HCT116 (cell line): ENCODE data around the gene PJA1.

Source experiments
- RAD21 ChIP-seq: IDR thresholded peaks from 2 replicates; pipeline ENCODE4 v1.6.1; 2012; ENCODE audit warnings: low read depth, mild to moderate bottlenecking
- TF ChIP-seq, protein P1 (sequence below), 3 experiments: fragments of 200-600 bp in 1 of 3; sonication (generic) in 1 of 3; IDR thresholded peaks in 2 of 3; conservative IDR thresholded peaks in 1 of 3; 2 replicates each; pipeline ENCODE4 v1.5.1; 2012 to 2017; ENCODE audit warnings: low read depth in 2 of 3, low read length in 2 of 3, antibody characterized with exemption in 1 of 3, borderline replicate concordance in 1 of 3, control low read depth in 1 of 3, mild to moderate bottlenecking in 1 of 3, mixed read lengths in 1 of 3, mixed run types in 1 of 3, moderate library complexity in 1 of 3; ENCODE audit not compliant: insufficient read depth in 1 of 3

DNA sequence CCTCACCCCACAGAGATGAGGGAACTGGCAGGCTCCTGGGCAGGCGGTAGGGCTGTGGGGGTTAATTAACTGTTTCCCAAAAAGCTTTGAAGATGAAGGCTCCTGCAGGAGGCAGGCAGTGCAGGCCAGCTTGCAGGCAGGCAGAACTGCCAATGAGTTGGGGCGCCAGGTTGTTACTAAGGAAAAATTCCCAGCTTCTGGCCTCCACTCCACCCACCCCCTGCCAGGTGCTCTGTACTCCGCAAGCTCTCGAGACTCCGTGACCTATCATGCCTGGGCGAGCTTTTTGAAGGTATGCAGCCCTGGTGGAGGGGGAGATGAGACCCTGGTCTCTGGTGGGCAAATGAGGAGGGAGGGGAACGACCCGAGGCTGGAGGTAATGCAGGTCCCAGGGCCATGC lies 41.8 kb downstream of the PJA1 start:
- TF ChIP-seq, protein P1, sequence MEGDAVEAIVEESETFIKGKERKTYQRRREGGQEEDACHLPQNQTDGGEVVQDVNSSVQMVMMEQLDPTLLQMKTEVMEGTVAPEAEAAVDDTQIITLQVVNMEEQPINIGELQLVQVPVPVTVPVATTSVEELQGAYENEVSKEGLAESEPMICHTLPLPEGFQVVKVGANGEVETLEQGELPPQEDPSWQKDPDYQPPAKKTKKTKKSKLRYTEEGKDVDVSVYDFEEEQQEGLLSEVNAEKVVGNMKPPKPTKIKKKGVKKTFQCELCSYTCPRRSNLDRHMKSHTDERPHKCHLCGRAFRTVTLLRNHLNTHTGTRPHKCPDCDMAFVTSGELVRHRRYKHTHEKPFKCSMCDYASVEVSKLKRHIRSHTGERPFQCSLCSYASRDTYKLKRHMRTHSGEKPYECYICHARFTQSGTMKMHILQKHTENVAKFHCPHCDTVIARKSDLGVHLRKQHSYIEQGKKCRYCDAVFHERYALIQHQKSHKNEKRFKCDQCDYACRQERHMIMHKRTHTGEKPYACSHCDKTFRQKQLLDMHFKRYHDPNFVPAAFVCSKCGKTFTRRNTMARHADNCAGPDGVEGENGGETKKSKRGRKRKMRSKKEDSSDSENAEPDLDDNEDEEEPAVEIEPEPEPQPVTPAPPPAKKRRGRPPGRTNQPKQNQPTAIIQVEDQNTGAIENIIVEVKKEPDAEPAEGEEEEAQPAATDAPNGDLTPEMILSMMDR (IDR thresholded peaks at IDR 0.05 in 2 of 3, conservative IDR thresholded peaks at IDR 0.05 in 1 of 3; ENCODE audit: borderline replicate concordance in 1 of 3, insufficient read depth in 1 of 3, low read depth in 2 of 3, low read length in 2 of 3): no peak
- no peak for TF ChIP-seq RAD21
